Activated T-cell treated with anti-CD3 and anti-CD28 coated beads for 24 hours (primary cell): ENCODE measurements around the gene LGALS14.
"Not testable (repeated sequence)": the region's sequence is repeated elsewhere in the genome, so short reads cannot be mapped to it uniquely, and the experiment has no call there.

Source experiments
- DNase-seq: peaks from one replicate; pipeline ENCODE4 v3.0.0-alpha.2; 2020; ENCODE audit warnings: low read depth

LGALS14 gene, protein sequence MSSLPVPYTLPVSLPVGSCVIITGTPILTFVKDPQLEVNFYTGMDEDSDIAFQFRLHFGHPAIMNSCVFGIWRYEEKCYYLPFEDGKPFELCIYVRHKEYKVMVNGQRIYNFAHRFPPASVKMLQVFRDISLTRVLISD

GRCh38 chr19:39704181-39705044, at the start of gene LGALS14:
Gene LGALS14 (plus strand): TSS chr19:39704481. CDS start chr19:39704529, 48 bp downstream.
- DNase-seq, result no peak

DNA sequence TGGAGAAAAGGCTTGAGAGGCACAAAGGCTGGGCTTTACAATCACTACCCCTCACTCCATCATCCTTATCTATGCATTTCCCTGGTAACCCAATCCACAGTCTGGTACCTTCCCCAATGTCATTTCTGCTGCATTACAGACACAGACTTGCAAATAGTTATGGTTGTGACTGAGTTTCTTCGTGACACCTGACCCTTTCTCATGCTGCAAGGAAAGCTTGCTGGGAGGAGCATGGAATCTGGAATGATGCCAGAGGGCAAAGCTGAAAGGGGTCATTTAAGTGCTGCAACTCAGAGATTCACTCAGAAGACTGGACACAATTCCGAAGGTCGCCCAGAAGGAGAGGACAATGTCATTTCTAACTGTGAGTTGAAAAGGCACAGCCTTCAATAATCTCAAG, 48.7 kb upstream of the LGALS14 start, which contains the start of gene LGALS16:
TSS of gene LGALS16 (plus strand) at position 301 of the 400 bp plus-strand sequence. CDS start at position 350, 49 bp downstream.
- DNase-seq, result no peak

DNA sequence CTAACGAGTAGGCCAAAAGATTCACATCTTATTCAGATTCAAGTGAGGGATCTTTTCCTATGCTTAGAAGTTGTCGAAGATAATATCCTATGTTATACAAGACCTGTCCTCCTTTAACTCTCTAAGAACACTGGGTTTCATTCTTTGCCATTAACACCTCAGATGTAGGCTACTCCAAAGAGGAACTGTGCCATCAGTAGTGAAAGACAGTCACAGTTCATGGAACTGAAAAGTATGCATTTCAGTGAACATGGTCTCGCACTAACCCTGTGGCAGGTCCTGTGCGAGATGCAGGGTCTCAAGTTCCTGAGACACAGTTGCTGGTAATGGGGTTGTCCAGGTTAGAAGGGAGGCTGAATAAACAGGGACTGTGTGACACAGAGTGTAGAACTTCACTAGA, 44.5 kb upstream of the LGALS14 start:
- DNase-seq, result no peak

- DNase-seq, result no peak
Measured at GRCh38 chr19:39660661-39661060, 43.6 kb upstream of the LGALS14 start.

GRCh38 chr19:39661565-39661964, 42.7 kb upstream of the LGALS14 start:
- no peak for DNase-seq

- DNase-seq, result not testable (repeated sequence)
Measured at GRCh38 chr19:39669860-39670259, 34.4 kb upstream of the LGALS14 start.

GRCh38 chr19:39670998-39671397, 33.3 kb upstream of the LGALS14 start:
- no peak for DNase-seq

GRCh38 chr19:39671739-39672363, 32.4 kb upstream of the LGALS14 start:
- DNase-seq, result peak; percentile 49

GRCh38 chr19:39672473-39672872, 31.8 kb upstream of the LGALS14 start:
- DNase-seq, result no peak

DNA sequence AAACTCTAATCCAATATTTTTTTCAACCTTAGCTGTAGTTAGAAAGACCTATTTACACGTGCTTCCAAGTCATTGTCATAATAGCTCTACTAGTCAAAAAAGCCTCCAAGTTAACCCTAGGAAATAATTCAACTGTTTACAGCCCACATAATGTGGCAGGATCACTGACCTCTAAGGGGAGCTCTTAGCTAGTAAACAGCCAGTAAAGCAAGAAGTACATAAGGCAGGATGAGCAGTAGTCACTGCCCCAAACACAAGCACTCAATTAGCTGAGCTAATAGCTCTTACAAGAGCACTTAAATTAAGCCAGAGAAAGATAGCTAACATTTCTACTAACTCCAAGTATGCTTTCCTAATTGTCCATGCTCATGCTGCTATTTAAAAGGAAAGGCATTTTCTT, 30.4 kb upstream of the LGALS14 start:
- DNase-seq, result not testable (repeated sequence)

DNA sequence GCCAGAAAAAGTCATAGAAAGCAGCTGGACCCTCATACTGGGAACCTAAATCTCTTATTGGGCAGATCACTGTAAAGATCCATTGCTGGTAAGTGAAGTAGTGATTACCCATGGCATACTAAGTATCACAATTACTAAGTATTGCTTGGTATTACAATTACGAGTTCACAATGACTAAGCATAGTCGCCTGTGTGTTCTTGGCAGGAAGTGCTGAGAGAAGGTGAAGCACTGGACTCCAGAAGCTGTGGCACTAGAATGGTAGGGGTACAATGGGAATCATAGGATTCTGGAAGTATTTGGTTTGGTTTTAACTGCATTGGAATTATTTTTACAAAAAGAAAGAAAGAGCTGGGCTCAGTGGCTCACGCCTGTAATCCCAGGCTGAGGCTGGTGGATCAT, 28.3 kb upstream of the LGALS14 start:
- no peak for DNase-seq

DNA sequence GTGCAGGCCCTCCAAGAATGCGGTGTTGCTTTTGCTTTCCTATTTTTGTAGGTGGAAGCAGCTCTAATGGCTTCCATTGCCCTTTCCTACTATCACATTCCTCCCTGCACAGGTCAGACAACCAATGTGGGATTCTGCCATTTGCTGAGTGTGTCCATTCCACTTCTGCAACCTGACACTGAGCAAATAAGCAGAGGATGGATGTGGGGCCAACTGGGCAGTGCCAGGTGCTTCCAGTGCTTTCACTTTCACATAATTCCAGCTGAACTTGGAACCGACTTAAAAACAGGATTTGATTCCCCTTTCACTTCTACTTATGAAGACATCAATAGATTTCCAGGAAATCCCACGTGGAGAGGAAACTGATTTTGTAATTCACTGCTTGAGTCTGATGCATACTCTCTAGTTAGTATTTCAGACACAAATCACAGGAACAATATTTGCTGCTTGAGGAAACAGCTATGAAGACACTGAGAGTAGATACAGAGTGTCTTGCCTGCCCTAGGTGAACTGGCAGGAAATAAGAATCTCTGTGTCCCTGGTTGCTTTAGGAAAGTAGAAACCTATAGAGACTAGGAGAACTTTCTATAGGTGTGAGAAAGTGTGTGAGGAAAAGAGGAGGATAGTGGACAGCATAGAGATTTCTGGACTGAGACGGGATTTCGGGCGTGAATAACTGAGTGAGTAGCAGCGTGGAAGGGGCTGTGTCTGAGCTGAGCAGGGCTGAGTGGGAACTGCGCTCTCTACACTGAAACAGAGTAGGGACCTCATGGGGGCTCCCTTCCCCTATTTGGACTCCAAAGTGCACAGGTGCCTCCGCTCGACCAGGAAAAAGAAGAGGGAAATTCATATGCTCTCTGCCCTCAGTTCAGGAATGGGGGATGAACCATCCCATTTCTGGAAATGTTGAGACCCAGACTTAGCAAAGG, 26.1 kb upstream of the LGALS14 start:
- no peak for DNase-seq

- peak; percentile 49 for DNase-seq
Measured at GRCh38 chr19:39679056-39679790, 25.1 kb upstream of the LGALS14 start.

- DNase-seq, result peak; percentile 54
Measured at GRCh38 chr19:39679791-39680168, 24.5 kb upstream of the LGALS14 start.

GRCh38 chr19:39680593-39680992, 23.7 kb upstream of the LGALS14 start:
- DNase-seq, result no peak

DNA sequence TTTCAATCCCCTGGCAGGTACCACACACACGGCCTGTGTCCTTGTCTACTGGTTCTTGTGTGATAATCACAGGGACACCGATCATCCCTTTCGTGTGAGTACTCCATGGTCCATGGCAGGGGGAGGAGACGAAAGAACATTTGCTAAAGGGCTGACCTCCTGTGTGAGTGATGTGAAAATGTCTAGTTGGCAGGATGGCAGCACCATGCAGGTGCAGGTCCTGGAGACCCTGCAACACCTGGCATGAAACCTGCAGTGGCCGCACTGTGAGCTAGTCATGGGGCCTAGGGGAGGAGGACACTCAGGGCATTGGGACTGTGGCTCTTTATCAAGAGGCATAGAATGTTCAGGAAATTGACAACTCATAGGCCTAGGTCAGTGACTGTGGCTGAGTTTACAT, 22.9 kb upstream of the LGALS14 start:
- DNase-seq, result no peak

DNA sequence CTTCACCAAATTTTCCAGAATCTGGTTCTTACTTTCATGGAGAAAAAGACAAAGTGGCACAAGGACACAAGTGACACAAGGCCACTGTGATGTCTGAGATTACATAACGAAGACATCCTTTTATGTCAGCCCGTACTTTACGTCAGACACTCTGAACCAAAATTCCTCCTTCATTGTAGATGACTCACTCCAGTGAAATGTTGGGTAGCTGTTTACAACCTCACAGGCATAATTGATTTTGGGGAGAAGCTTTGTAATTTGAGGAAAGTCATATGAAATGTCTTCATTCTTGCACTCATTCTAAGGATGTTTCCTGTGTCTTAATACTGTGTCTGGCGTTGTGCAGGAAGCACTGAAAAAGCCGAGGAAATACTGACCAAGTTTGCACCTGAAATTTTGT, 20.0 kb upstream of the LGALS14 start:
- no peak for DNase-seq

DNA sequence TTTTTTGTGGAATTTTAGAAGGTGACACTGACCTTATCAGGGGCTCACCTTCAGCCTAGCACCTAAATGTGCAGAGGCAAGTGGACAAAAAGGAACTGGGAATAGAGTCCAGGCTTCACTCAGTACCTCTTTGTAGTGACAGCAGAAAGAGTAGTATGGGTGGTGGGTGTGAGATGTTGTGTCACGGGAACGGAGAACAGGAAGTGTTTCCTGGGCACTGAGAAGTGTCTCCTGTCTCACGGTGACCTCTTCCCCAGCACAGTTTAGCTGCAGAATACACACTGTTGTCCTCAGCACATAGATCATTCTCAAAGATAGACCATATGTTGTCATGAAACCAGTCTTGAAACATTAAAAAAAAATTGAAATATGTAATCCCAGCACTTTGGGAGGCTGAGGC, 17.5 kb upstream of the LGALS14 start:
- no peak for DNase-seq

GRCh38 chr19:39688637-39689036, 15.6 kb upstream of the LGALS14 start:
- DNase-seq, result not testable (repeated sequence)

- DNase-seq, result no peak
Measured at GRCh38 chr19:39692166-39692565, 12.1 kb upstream of the LGALS14 start.

DNA sequence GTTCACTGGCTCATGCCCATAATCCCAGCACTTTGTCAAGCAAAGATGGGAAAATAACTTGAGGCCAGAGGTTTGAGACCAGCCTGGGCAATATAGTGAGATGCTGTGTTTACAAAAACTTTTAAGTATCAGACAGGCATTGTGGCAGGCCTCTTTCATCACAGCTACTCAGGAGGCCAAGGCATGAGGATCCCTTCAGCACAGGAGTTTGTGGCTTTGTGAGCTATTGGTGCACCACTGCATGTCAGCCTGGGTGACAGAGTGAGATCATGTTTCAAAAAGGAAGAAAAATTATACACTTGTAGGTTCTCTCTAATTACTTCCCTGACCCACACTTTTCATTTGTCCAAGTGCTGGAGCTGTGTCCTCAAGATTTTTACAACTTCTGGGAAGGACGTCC, 11.5 kb upstream of the LGALS14 start:
- DNase-seq, result no peak
